DND-41 (cell line): ENCODE measurements around the gene CLDN9.

Experiments
- EZH2 ChIP-seq: IDR thresholded peaks from 3 replicates; pipeline ENCODE4 v1.6.1; 2012; ENCODE audit warnings: borderline replicate concordance, low read depth, mild to moderate bottlenecking, moderate library complexity, low read length, inconsistent platforms; ENCODE audit not compliant: severe bottlenecking
- TF ChIP-seq, protein P1 (sequence below): IDR thresholded peaks from 2 replicates; pipeline ENCODE4 v1.5.1; 2012; ENCODE audit warnings: borderline replicate concordance, low read length, moderate library complexity, mild to moderate bottlenecking; ENCODE audit not compliant: poor library complexity, severe bottlenecking; ENCODE audit errors: extremely low read depth

DNA sequence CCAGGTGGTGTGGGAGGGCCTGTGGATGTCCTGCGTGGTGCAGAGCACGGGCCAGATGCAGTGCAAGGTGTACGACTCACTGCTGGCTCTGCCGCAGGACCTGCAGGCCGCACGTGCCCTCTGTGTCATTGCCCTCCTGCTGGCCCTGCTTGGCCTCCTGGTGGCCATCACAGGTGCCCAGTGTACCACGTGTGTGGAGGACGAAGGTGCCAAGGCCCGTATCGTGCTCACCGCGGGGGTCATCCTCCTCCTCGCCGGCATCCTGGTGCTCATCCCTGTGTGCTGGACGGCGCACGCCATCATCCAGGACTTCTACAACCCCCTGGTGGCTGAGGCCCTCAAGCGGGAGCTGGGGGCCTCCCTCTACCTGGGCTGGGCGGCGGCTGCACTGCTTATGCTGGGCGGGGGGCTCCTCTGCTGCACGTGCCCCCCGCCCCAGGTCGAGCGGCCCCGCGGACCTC, 798 bp downstream of the CLDN9 start:
- TF ChIP-seq, protein P1, sequence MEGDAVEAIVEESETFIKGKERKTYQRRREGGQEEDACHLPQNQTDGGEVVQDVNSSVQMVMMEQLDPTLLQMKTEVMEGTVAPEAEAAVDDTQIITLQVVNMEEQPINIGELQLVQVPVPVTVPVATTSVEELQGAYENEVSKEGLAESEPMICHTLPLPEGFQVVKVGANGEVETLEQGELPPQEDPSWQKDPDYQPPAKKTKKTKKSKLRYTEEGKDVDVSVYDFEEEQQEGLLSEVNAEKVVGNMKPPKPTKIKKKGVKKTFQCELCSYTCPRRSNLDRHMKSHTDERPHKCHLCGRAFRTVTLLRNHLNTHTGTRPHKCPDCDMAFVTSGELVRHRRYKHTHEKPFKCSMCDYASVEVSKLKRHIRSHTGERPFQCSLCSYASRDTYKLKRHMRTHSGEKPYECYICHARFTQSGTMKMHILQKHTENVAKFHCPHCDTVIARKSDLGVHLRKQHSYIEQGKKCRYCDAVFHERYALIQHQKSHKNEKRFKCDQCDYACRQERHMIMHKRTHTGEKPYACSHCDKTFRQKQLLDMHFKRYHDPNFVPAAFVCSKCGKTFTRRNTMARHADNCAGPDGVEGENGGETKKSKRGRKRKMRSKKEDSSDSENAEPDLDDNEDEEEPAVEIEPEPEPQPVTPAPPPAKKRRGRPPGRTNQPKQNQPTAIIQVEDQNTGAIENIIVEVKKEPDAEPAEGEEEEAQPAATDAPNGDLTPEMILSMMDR = no peak
- TF ChIP-seq EZH2 = no peak
